ENCODE data around the gene TMEM150B.

- TF ChIP-seq MAX (IDR thresholded peaks at IDR 0.05) (no peak), EZH2phosphoT487 (IDR thresholded peaks at IDR 0.05; ENCODE audit: borderline replicate concordance) (no peak), CEBPB (IDR thresholded peaks at IDR 0.05; ENCODE audit: low read depth) (no peak)
Measured at GRCh38 chr19:55297267-55297666, 27.9 kb downstream of the TMEM150B start.

Data from HCT116 (cell line).